Renal cortical epithelial cell (primary cell): ENCODE measurements around the gene HLTF. TPM values are rescaled to one million over a fixed set of nuclear protein-coding genes. Genes with fewer than 3 reads are reported as not detected.
A peak's percentile ranks its signal among the peaks of the same experiment; 100 is the strongest.
"Not testable (repeated sequence)": the region's sequence is repeated elsewhere in the genome, so short reads cannot be mapped to it uniquely, and the experiment has no call there.

Source experiments
- DNase-seq: peaks from one replicate; pipeline ENCODE4 v3.0.0-alpha.2; 2011; ENCODE audit warnings: low read depth
- total RNA-seq: library from RNA; depleted of rRNA; stranded (reverse); fragments of >200 nt; gene quantifications from 2 replicates; pipeline ENCODE4 v1.2.3, GENCODE V29; 2014

The HLTF gene, protein sequence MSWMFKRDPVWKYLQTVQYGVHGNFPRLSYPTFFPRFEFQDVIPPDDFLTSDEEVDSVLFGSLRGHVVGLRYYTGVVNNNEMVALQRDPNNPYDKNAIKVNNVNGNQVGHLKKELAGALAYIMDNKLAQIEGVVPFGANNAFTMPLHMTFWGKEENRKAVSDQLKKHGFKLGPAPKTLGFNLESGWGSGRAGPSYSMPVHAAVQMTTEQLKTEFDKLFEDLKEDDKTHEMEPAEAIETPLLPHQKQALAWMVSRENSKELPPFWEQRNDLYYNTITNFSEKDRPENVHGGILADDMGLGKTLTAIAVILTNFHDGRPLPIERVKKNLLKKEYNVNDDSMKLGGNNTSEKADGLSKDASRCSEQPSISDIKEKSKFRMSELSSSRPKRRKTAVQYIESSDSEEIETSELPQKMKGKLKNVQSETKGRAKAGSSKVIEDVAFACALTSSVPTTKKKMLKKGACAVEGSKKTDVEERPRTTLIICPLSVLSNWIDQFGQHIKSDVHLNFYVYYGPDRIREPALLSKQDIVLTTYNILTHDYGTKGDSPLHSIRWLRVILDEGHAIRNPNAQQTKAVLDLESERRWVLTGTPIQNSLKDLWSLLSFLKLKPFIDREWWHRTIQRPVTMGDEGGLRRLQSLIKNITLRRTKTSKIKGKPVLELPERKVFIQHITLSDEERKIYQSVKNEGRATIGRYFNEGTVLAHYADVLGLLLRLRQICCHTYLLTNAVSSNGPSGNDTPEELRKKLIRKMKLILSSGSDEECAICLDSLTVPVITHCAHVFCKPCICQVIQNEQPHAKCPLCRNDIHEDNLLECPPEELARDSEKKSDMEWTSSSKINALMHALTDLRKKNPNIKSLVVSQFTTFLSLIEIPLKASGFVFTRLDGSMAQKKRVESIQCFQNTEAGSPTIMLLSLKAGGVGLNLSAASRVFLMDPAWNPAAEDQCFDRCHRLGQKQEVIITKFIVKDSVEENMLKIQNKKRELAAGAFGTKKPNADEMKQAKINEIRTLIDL
- total RNA-seq, result 37.0 and 51.7 TPM in 2 replicates

DNA sequence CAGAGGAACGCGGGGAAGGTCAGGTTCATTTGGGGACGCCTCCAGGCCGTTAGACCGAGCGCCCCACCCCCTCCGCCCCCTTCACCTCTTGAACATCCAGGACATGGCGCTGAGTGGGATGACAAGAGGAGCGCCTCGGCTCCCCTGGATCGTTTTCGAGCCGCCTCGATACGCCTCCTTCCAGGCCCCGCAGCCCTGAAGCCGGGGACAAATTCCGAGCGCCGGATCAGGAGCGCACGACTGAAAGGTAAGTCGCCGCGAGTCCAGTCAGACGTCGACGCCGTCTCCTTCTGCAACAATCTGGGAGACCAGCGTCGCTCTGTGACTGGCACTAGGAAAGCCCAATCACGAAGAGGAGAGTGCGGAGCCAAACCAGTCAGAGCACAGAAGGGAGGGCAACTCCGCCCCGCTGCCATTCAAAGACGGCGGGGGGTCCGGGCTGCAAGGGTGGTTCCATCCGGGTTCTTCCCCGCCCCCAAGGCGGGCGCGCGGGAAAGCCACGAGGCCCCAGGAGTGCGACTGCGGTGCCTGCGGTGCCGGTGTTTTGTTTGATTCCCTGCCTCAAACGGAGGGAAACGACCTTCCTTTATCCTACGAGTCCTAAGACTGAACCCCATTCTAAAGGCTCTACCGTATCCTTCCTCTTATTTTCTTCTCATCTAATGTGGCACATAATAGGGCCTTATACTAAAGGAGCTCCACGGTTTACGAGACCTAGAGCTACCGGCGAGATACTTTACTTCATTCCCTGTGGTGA lies at the start of gene HLTF:
HLTF (minus strand) TSS at position 302 of the 757 bp plus-strand sequence; CDS start at position 105, 197 bp downstream.
- DNase-seq, result peak; percentile 94

DNA sequence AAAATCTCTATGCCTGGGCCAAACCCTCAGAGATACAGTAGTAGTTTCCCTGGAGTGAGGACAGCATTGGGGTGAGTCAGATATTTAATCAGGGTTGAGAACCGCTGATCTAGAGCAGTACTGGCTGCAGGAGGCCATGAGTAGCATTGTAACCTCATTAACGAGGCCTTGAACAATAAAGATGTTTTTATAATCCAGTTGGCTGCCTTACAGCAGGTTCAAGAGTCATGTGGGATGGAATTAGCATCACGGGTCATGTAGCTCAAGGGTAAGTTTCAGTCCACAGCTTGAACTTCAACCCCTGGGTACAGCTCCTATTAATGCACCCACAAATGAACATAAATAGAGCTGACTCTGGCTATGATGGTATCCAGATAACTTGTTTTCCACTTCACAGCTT lies 48.2 kb upstream of the HLTF start:
- peak; percentile 97 for DNase-seq

DNA sequence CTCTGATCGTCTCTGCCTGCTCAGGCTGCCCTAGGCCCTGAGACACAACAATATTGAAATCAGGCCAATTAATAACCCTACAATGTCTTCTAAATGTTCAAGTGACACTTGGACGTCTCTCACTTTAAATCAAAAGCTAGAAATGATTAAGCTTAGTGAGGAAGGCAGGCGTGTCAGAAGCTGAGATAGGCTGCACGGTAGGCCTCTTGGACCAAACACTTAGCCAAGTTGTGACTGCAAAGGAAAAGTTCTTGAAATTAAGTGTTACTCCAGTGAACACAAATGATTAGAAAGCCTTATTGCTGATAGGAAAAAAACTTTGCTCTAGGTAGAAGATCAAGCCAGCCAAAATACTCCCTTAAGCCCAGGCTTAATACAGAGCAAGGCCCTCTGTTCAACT lies 45.3 kb upstream of the HLTF start:
- DNase-seq, result peak; percentile 17

DNA sequence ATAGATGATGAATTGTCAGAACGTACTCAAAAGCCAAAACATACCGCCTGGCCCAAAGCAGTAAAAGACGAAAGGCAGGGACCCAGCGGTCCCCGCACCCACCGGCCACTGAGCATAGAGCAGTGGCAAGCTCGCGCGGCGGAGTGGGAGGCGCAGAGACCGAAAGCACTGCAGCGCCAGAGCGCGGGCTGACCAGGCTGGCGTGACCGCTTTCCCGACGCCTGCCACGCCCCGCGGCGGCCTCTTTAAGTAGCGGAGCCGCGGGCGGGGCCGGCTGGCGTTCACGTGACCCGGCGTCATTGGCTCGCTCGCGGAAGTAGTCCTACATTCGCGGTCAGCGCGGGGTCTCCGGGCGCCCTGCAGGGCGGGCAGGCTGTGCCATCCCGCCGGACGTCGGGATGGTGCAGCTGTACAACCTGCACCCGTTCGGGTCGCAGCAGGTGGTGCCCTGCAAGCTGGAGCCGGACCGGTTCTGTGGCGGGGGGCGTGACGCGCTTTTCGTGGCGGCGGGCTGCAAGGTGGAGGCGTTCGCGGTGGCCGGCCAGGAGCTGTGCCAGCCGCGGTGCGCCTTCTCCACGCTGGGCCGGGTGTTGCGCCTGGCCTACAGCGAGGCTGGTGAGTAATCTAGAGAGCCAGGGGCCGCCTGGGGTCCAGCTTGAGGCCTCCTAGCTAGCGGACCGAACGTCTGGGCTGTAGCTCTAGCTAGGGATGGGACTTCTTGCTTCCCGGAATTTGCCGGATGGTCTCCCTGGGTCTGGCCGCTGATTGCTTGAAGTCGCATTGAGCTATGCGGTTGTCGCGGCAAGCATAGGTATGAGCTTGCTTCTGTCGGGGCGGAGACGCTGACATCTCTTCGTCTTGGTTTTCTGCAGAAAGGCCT lies 43.2 kb upstream of the HLTF start, which contains the start of gene HPS3:
HPS3 (plus strand) TSS at position 313 of the 880 bp plus-strand sequence; CDS start at position 399, 86 bp downstream.
- DNase-seq, result peak; percentile 70

DNA sequence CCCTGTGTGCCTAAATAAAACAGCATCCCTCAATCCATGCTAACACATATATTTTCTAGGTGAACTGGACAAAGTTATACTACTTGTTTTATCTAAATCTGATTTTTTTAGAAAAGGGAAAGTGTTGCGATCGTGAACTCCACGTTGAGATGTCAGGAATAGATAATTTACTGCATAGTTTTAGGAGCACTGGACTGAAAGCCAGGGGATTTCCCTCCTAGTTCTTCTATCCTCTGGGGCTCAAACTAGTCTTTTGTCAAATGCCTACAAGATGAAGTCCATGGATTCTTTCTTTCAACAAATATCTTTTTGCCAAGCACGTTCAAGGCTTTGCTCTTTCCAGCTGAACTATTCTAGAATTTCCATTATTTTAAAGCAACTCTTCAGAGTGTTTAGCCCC lies 42.5 kb upstream of the HLTF start:
- DNase-seq, result no peak

DNA sequence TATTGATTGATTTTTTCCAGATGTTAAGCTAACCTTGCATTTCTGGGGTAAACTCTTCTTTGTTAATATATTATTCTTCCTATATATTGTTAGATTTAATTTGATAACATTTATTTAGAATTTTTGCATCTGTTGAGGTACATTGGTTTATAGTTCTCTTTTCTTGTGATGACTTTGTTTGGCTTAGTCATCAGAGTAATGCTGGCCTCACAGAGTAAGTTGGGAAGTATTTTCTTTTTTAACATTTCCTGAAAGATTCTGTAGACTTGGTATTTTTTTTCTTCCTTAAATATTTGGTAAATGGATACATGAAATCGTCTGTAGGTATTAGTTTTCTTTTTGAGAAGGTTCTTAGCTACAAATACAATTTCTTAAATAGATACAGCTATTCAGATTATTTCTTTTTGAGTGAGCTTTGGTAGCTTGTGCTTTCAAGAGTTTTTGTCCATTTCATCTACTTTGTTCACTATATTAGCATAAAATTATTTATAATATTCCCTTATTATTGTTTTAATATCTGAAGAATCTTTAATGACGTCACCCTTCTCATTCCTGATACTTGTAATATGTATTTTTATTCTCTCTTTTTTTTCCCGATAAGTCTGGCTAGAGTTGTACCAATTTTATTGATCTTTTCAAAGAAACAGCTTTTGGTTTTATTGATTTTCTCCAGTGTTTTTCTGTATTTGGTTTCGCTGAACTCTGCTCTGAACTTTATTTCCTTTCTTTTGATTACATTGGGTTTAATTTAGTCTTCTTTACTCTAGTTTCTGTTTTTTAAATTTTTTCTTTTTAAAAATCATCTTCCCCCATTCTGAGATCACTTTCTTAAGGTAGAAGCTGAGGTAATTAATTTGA lies 36.6 kb upstream of the HLTF start:
- DNase-seq, result peak; percentile 35

DNA sequence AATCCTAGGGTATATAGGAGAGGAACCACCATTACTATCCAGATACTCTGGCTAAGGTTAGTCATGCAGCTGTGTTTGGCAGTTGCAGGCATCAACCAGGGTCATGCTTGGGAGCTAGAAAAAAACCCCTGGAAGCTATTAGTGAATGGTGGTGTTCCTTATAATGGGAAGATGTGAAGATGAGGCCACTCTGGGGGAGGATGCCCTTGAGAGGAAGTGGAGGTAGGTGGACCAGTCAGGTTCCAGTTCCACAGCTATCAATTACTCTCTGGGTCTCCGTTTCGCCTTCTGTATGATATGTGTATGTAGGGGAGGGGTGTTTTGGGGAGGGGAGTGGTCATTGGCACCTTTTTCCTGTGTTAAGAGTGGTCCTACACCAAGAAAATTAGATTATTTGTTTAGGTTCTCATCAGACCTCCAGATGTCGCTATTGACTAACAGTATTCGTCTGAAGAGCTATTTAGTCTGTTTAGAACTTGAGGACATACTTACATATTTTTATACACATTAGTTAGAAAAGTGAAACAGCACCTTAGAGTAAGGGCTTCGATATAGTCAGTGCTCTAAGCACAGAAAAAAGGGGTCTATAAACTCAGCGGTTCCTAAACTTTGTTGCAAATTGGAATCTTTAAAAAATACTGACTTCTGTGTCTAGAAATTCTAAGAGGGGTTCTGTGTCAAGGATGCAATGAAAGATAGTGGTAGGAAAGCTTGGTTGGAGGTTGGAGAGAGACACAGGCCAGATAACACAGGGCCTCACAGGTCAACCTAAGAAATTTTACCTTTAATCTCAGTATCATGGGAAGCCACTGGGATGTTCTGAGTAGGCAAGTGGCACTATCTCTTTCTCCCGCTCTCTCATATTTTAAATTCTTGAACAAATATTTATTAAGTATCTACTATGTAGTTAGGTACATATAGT lies 34.0 kb upstream of the HLTF start:
- peak; percentile 76 for DNase-seq

DNA sequence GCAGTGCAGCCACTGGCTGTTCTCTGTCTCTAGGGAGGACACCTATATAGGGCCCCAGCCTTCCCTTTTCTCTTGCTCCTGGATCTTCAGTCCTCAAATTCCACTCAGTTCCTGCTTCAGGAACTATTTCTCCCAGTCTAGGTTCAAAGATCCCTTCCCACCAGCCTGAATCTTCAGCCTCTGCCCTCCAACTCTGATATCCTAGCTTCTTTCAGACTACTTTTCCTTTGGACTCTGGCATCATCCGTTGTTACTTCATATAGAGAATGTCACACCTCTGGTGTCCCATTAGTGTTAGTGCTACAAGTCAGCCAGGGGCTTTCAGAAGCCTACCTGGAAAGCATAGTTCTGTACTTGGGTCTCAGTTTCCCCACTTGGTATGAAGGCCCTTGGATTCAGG lies 33.1 kb upstream of the HLTF start:
- DNase-seq, result no peak

DNA sequence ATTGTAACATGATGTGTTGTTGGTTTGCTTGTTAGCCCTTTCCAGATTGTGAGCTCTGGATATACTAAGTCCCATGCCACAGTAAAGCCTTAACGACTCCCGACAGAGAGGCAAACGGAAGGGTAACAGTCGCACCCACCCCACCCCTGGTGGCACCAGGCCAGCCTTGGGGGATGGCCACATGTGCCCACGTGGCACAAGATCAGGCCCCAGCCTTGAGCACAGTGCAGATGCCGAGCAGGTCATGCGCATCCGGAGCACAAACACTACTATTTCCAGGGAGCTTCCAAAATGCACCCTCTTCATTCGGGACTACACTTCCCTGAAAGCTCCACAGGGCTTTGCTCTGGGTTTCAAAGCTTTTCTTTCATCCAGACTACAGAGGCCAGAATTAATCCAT lies 32.4 kb upstream of the HLTF start:
- no peak for DNase-seq

DNA sequence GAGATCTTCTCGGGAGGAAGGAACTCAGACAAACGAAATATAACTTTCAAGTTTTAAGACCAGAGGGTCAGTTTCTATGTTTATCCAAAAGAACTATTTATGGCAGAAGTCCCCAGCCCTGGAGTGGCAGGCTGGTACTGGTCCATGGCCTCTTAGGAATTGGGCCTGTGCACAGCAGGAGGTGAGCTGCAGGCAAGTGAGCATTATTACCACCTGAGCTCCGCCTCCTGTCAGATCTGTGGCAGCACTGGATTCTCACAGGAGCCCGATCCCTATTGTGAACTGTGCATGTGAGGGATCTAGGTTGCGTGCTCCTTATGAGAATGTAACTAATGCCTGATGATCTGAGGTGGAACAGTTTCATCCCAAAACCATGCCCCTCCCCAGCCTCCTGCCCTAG lies 28.8 kb upstream of the HLTF start:
- DNase-seq, result no peak

DNA sequence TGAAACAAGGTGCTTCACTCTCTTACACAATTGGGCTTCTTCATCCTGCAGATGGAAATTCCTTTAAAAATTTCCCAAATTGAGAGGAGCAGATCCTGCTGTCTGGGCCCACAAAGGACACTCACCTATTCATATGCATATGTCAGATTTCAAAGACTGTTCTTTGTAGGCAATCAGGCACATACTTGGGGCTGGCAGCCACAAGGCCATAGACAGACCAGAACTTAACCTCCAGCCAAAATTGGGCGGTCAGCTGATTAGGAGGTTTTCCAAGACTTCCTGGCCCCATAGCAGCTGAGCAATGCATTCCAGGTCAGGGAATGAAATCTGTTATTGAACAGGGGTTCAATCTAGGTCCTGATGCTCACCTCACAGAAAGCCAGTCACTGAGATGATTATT lies 28.1 kb upstream of the HLTF start:
- no peak for DNase-seq

DNA sequence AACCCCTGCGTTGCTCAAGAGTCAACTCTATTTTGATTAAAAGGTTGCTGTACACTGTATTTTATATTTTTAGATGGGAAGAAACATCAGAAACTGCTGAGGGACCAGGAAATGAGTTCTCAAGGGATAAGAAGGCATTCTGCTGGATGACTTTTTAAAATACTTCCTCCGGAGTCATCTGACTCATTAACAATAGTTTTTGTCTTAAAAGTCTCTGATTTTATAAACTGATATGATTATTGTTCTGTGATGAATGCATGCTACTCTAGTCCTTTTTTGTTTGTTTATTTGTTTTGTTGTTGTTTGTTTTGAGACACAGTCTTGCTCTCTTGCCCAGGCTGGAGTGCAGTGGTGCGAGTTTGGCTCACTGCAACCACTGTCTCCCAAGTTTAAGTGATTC lies 18.2 kb upstream of the HLTF start:
- no peak for DNase-seq

DNA sequence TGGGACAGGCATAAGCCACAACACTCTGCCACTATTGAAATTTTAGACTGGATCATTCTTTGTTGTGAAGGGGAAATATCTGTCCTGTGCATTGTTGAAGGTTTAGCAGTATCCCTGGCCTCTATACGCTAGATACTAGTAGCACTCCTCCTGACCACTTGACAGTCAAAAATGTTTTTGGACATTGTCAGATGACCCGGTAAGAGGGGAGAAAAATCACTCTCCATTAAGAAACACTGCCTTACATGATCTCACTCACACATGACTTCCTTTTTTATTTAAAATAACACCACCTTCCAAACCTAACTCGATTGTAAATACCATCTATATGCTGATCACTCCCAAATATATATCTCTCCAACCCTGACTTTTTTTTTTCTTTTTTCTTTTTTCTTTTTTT lies 15.3 kb upstream of the HLTF start:
- DNase-seq, result no peak

DNA sequence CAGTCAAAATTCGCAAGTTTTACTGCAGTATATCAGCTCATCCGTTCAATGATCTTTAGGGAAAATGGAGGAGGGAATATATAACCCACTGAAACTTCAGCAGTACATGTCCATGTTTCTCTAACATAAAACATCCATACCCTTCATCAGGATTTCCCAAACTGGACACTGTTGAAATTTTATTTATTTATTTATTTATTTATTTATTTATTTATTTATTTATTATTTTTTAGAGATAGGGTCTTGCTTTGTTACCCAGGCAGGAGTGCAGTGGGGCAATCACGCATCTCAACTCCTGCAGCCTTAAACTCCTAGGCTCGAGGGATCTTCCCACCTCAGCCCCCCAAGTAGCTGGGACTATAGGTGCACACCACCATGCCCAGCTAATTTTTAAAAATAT lies 14.8 kb upstream of the HLTF start:
- DNase-seq, result no peak

DNA sequence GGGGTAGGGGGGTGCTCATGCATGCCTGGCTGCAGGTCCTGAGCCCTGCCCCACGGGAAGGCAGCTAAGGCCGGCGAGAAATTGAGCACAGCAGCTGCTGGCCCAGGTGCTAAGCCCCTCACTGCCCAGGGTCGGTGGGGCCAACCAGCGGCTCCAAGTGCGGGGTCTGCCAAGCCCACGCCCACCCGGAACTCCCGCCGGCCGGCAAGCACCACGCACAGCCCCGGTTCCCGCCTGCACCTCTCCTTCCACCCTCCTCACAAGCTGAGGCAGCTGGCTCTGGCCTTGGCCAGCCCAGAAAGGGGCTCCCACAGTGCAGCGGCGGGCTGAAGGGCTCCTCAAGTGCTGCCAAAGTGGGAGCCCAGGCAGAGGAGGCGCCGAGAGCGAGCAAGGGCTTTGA lies 11.7 kb upstream of the HLTF start:
- not testable (repeated sequence) for DNase-seq

DNA sequence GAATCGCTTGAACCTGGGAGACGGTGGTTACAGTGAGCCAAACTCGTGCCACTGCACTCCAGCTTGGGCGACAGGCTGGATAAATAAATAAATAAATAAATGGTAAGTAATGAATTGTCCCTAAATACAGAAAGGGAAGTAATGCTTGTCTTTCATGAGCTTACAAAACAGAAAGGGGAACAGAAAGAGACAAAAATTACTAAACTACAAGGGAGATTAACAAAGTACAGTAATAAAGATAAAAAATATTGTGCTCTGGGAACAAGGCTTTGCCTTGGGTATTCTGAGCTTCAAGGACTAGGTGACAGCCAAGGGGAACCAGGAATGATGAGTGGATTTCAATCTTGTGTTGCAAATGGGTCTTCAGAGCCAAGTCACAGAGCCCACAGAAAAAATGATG lies 9.2 kb upstream of the HLTF start:
- no peak for DNase-seq

DNA sequence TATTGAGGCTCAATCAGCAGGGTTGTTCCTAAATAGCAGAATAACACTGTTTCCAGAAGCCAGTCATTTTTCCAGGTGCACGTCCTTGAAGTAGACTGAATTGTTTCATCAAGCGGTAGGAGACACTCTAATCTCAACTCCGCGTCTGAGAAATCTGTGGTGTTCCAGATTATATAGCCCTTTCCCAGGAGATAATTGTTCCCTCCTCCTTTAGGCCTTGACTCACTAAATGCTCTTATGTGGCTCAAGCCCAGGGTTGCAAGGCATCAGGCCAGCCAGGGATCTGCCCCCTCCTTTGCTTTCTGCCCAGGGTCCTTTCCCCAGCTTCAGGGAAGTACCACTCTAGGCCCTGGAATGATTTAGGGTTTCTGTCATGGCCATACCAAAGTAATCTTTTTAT lies 5.7 kb upstream of the HLTF start:
- DNase-seq, result no peak

DNA sequence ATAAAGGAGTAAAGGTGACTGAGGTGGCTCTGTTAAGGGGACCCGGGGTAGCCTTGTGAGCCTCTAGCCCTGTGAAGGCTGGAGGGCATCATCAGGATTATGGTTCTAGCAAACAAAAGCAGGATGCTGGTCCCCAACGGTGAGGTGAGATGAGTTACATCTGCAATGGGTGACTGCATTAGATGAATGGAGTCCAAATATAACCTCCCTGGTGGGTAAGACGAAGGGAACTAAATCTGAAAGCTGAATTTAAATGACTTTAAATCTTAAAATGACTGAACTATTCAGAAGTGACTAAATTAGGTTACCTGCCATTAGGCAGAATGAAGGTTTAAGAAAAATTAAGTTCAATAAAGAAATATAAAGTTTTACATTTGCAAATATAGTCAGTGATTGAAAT lies 4.6 kb upstream of the HLTF start:
- DNase-seq, result no peak

DNA sequence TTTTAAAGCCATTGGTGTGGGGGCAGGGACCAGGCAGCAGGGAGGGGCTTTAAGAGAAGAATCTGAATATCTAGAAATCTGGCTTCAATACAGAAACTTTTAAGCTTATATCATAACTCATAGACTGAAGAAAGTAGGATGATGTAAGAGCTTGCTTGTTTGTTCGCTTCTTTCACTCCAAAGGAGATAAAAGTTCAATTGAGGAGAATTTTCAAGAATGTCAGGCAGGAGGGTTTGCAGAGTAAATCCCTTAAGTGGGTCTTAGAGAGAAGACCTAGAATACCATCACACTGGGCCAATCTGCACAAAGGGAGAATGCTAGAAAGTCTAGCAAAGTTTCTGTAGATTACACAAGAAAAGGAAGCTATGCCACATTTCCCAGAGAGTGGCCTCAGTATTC lies 4.1 kb upstream of the HLTF start:
- DNase-seq, result no peak
